DMS114 treated with DMSO at 0.1 percent for 48 hours (cell line): ENCODE measurements around the gene ATP1B4.
"Not testable (repeated sequence)": the region's sequence is repeated elsewhere in the genome, so short reads cannot be mapped to it uniquely, and the experiment has no call there.

Experiments
- DNase-seq: peaks from one replicate; lab custom pipeline; 2025; ENCODE audit not compliant: unreplicated experiment; lab: John Stamatoyannopoulos, UW

The ATP1B4 gene

DNA sequence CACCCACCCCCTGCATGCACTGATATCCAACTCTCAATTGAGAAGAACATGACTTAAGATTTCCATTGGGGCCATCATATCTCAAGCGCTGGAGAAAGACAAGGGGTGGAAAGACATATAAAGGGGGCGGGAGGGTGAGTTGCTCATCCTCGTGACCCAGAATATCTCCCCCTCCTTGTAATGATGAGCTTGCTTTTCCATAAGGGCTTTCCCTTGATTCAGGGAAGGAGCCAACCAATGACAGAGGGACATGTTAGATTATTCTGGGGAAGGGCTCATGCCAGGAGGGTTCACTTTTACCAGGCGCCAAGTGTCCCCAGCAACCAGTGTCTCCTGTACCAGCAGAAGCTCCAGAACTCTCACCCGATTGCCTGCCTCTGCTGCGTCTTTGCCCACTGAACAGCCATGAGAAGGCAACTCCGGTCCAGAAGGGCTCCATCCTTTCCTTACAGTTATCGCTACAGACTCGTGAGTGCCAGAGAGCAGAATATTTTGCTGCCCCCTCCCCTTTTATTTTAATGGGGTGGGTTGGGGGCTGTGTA is at the start of gene ATP1B4:
TSS of gene ATP1B4 (plus strand) at position 326 of the 542 bp plus-strand sequence. CDS start at position 406, 80 bp downstream.
- DNase-seq = no peak

DNA sequence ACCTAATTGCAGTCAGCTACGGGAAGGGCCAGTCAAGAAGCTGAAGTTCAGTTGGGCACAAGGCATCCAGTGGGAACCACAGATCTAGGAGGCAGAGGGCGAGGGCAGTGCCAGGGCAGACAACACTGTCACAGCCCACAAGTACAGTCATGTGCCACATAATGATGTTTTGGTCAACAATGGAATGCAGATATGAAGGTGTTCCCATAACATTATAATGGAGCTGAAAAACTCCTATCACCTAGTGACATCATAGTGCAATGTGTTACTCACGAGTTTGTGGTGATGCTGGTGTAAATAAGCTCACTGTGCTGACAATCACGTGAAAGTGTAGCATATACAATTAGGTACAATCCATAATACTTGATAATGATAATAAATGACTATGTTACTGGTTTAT is 46.1 kb upstream of the ATP1B4 start:
- no peak for DNase-seq

GRCh38 chrX:120316587-120317283 is 45.2 kb upstream of the ATP1B4 start:
- DNase-seq = no peak

DNA sequence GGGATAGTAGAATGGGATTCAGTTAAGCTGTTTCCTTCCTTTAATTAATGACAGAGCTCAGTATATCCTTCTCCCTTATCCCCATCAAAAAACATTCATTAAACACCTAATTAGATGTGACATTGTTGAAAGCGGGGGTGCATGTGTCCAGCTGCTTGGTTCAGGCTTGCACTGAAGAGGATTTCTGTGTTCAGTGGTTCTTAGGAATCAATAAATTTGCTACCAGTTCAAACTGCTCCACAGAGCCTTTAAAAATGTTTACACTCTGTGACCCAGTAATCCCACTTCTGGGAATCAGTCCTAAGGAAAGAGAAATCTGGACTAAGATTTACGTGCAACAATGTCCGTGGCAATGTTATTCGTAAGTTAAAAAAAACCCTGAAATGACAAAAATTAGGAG is 43.5 kb upstream of the ATP1B4 start:
- no peak for DNase-seq

- DNase-seq = no peak
Measured at GRCh38 chrX:120321520-120322281, 40.2 kb upstream of the ATP1B4 start.

DNA sequence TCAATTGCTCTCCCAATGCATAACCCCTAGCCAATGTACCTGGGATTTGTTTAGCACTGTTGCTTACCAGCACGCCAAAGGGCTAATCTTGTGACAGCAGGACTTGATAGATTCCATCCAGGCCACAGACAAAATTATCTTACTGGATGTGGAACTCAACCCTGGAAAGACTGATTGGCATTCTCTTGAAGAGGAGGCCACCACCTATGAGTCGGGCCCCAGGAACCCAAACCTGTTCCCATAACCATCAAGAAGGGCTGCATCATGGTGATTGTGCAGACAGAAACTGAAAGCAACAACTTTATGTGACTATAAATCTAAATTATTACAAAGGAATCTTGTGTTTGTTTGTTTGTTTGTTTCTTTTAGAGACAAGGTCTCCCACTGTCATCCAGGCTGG is 30.8 kb upstream of the ATP1B4 start:
- no peak for DNase-seq

- DNase-seq = no peak
Measured at GRCh38 chrX:120332394-120332793, 29.5 kb upstream of the ATP1B4 start.

DNA sequence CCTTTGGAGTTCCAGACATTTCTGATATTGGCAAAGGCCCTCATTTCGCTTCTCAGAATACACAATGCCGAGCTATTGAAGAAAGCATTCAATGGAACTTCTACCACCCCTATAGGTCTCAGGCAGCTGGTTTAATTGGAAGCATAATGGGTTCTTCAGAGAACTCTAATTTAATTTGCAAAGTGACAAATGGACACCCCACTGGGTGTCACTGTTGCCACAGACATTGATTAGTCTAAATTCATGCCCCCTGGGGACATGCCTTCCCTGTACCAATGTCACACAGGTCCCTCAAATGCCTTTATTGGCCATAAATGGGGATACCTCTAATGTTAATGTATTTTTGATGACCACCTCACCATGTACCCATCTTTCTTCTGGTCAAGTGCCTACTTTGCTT is 27.7 kb upstream of the ATP1B4 start:
- no peak for DNase-seq

GRCh38 chrX:120334603-120335002 is 27.3 kb upstream of the ATP1B4 start:
- no peak for DNase-seq

DNA sequence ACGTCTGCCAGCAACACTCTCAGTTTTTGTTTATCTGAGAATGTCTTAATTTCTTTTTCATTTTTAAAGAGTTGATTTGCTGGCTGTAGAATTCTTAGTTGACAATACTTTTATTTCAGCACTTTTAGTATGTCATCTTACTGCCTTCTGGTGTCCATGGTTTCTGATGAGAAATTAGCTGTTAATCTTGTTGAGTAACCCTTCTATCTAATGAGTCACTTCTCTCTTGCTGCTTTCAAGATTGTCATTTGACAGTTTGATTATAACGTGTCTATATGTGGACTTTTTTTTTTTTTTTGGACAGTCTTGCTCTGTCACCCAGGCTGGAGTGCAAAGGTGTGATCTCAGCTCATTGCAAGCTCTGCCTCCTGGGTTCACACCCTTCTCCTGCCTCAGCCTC is 26.6 kb upstream of the ATP1B4 start:
- no peak for DNase-seq

DNA sequence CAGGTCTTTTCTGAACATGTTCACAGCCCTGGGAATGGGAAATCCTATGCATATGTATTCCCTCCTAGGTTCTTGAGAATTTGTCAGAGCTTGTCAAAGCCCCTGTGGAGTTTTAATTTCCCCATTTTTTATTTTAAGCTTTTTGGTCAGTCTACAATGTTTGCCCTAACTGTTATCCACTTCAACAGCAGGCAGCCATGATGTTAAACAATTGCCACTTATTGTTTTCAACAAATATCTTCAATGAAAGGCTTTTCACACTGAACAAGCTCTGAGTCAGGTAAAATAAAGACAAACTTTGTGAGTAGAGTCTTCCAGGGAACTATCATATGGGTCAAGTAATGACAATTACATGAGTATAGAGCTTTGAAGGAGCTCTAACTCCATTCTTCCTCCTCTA is 25.0 kb upstream of the ATP1B4 start:
- DNase-seq = no peak

GRCh38 chrX:120344566-120344965 is 17.3 kb upstream of the ATP1B4 start:
- not testable (repeated sequence) for DNase-seq

DNA sequence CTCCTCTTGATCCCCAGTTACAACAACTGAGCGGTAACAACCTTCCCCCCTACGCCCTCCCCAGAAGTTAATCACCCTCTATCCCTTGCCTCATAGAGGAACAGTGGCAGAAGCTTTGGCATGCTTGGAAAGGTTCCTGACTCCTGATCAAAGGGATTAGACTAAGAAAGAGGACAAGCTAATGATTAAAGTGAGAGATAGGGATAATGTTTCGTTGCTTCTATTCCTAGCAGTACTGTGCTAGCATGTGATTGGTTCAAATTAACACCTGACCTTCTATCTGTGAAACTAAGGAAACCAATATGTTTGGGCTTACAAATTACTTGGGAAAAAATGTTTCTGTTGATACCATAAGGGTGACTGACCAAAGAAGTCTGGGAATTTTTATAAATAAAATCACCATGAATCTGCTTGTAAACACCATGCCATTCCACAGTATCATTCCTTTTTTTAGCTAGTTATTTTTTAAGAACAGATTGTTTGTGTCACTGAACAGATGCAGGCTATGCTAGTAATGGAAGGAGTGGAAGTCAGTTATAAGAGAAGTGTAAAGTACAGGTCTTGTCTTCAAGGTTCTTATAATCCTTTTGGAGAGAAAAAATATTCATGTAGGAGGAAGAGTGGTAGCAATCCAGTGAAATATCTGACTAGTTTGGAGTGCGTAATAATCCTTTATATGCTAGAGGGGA is 11.3 kb upstream of the ATP1B4 start:
- no peak for DNase-seq

- no peak for DNase-seq
Measured at GRCh38 chrX:120356084-120356483, 5.8 kb upstream of the ATP1B4 start.

GRCh38 chrX:120357186-120357585 is 4.7 kb upstream of the ATP1B4 start:
- DNase-seq = no peak

DNA sequence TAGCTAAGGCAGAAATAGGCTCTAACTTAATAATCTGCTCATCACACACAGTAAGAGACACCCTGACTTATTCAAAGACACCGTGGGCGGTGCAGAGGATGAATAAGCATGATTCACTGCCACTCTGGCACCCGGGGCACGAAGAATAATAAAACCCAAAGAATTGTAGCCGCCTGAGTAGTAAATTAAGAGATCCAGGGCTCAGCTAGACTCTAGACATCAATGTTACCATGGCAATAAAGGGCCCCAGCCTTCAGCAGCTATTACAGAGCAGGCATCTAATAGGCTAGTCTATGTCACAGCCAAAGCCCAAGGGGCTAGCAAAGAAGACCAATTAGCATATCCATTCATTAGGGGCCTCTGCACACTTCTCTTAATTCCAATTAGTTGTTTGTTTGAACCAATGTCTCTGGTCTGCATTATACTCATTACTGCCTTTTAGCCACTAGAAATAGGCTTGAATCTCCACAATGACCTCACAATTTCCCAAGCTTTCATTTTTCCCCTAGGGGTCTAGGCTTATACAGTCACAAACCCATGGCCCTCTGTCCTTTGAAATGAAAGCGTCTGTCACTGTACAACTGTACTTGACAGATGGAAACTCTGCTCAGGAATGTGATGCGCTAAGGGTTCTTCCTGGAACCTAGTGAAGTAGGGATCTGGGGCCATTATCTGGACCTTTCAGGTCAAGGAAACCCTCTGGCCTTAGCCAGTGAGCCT is 3.0 kb upstream of the ATP1B4 start:
- DNase-seq = no peak

DNA sequence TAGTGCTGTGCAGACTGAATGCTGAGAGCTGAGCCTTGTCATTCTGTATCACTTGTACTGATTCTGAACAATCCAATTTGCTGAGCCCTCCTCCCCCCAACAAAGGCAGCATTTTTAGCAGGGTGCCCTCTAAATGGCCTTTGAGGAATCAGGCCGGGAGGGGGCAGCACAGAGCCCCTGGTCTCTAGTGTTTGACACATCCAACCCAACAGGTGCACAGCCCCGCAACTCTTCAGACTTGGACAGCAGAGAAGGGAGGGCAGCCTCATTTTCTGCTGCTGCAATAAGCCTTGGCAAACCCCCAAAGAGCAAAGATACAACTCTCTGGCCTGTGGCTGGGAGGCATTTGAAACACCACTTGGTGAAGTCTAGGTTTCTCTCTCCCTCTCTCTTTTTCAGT is 3.4 kb downstream of the ATP1B4 start:
- DNase-seq = no peak

DNA sequence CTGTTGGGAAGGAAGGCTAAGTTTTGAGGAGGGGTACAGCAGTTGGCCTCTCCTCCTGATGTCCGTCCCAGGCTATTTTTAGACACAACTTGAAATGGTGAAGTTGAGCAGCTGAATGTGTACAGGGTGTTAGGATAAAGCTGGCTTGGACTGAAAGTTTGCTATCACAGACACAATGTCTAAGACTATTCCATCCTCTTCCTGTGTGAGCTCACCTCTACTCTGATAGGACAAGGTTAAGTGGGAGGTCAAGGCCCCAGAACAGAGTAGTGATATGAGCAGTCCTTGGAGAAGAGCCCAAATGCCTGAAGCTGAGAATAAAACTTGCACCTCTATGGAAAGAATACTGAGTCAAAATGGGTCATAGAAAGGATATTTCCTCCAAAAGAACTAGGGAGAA is 4.1 kb downstream of the ATP1B4 start:
- no peak for DNase-seq

DNA sequence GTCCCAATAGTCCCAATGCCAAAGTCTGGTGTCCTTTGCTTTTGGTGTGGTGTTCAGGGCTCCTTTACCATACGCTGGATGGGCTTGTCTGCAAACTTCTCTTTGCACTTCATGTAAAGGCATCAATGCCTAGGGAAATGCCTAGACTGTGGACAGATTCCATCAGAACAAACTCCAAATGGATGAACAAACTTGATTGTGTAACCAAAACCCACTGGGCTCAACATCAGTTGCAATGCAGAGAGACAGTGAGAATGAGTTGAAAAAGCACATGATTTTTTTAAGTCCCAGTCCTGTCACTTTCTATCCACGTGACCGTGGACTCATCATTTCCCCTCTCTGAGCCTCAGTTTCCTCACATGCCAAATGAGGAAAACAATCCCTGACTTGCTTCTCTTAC is 4.9 kb downstream of the ATP1B4 start:
- DNase-seq = no peak

GRCh38 chrX:120367402-120368109 is 5.7 kb downstream of the ATP1B4 start:
- no peak for DNase-seq
